ENCODE data around the gene FAM9A. TPM values are rescaled to one million over a fixed set of nuclear protein-coding genes. Genes with fewer than 3 reads are reported as not detected.

The FAM9A gene
- total RNA-seq, 1 donor from 2014 or later, result not detected

DNA sequence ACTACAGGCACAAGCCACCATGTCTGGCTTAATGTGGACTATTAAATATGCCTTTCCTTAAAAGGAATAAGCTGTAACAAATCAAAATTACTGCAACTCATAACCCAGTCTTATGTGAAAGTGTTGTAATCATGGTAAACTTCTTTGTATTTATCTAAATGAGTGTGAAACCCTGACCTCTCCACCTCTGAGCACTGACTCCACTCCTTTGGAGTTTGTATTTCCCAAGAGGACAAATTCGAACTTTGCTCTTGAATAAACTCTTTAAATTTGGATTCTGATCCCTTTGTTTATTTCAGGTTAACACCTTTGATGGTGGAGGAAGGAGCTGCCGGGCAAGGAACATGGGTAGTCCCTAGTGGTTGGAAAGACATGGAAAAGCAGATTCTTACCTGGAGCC is 48.3 kb upstream of the FAM9A start:
- H3K79me2 ChIP-seq (ENCODE audit: insufficient read depth, low read length), result no peaks in the 10 kb centered on the region
- H3K27me3 ChIP-seq (ENCODE audit: insufficient read depth, low read length), result no peaks in the 10 kb centered on the region
- H3K9me3 ChIP-seq (ENCODE audit: insufficient read depth, low read depth, low read length), result no peaks in the 10 kb centered on the region
- TF ChIP-seq, protein P1, sequence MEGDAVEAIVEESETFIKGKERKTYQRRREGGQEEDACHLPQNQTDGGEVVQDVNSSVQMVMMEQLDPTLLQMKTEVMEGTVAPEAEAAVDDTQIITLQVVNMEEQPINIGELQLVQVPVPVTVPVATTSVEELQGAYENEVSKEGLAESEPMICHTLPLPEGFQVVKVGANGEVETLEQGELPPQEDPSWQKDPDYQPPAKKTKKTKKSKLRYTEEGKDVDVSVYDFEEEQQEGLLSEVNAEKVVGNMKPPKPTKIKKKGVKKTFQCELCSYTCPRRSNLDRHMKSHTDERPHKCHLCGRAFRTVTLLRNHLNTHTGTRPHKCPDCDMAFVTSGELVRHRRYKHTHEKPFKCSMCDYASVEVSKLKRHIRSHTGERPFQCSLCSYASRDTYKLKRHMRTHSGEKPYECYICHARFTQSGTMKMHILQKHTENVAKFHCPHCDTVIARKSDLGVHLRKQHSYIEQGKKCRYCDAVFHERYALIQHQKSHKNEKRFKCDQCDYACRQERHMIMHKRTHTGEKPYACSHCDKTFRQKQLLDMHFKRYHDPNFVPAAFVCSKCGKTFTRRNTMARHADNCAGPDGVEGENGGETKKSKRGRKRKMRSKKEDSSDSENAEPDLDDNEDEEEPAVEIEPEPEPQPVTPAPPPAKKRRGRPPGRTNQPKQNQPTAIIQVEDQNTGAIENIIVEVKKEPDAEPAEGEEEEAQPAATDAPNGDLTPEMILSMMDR (IDR thresholded peaks at IDR 0.05; ENCODE audit: insufficient read depth, low read depth, low read length), result no peak
- no peak for TF ChIP-seq EZH2 (IDR thresholded peaks at IDR 0.05; ENCODE audit: insufficient read depth, low read length)
- no peak overlapping the region for H3K4me3 Mint-ChIP-seq (ENCODE audit: unreplicated experiment)
- H3K27ac Mint-ChIP-seq (ENCODE audit: unreplicated experiment), result no peak overlapping the region
- H3K9ac ChIP-seq (ENCODE audit: low read length), result no peak overlapping the region
- FAIRE-seq (no peak), DNase-seq (ENCODE audit: low read depth) (no peak)
- no peak overlapping the region for H3K4me3 ChIP-seq (ENCODE audit: insufficient read depth, low read depth, low read length)
- H3K27ac ChIP-seq (ENCODE audit: low read depth, low read length), result no peak overlapping the region
- peak overlapping the region; percentile 79 for H3K4me2 ChIP-seq (ENCODE audit: low read length)
- H3K36me3 Mint-ChIP-seq (ENCODE audit: low read depth, unreplicated experiment), result no peaks in the 10 kb centered on the region
- no peaks in the 10 kb centered on the region for H3K9me3 Mint-ChIP-seq (ENCODE audit: unreplicated experiment)
- no peak overlapping the region for H2AFZ ChIP-seq (ENCODE audit: low read depth, low read length)
- peaks cover 14% of the 10 kb centered on the region for H3K4me1 Mint-ChIP-seq (ENCODE audit: low read depth, unreplicated experiment)
- peaks cover 3% of the 10 kb centered on the region for H3K27me3 Mint-ChIP-seq (ENCODE audit: low read depth, unreplicated experiment)
- no peaks in the 10 kb centered on the region for H3K36me3 ChIP-seq (ENCODE audit: insufficient read depth, low read length)
- H3K4me1 ChIP-seq (ENCODE audit: insufficient read depth, low read length), result peaks cover 19% of the 10 kb centered on the region
- H4K20me1 ChIP-seq (ENCODE audit: insufficient read depth, low read length), result no peaks in the 10 kb centered on the region

DNA sequence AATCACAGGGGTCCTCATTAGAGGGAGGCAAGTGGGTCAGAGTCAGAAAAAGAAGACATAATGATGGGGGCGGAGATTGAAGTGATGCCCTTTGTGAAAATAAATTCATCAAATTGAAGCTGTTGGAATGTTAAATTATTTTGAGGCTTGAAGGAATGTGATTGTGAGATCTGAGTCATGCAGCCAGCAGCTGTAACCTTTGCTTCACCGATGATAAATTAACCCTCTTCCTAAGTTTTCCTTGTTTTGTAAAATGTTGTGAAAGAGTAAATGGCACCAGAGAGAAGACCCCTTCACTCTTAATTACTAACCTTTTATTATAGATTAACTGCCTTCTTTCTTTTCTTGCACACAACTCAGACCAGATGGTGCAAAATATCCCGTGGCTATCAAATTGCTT is 47.7 kb upstream of the FAM9A start:
- Mint-ChIP-seq H3K36me3 (ENCODE audit: low read depth, unreplicated experiment) (no peaks in the 10 kb centered on the region), H3K27me3 (ENCODE audit: low read depth, unreplicated experiment) (peaks cover 3% of the 10 kb centered on the region), H3K4me3 (ENCODE audit: unreplicated experiment) (no peak overlapping the region), H3K4me1 (ENCODE audit: low read depth, unreplicated experiment) (peaks cover 14% of the 10 kb centered on the region), H3K27ac (ENCODE audit: unreplicated experiment) (no peak overlapping the region), H3K9me3 (ENCODE audit: unreplicated experiment) (no peaks in the 10 kb centered on the region)
- no peaks in the 10 kb centered on the region for H4K20me1 ChIP-seq (ENCODE audit: insufficient read depth, low read length)
- no peaks in the 10 kb centered on the region for H3K27me3 ChIP-seq (ENCODE audit: insufficient read depth, low read length)
- H3K79me2 ChIP-seq (ENCODE audit: insufficient read depth, low read length), result no peaks in the 10 kb centered on the region
- no peak overlapping the region for H3K4me3 ChIP-seq (ENCODE audit: insufficient read depth, low read depth, low read length)
- no peaks in the 10 kb centered on the region for H3K36me3 ChIP-seq (ENCODE audit: insufficient read depth, low read length)
- peaks cover 19% of the 10 kb centered on the region for H3K4me1 ChIP-seq (ENCODE audit: insufficient read depth, low read length)
- no peak overlapping the region for H3K9ac ChIP-seq (ENCODE audit: low read length)
- H3K9me3 ChIP-seq (ENCODE audit: insufficient read depth, low read depth, low read length), result no peaks in the 10 kb centered on the region
- FAIRE-seq (peak; percentile 88), DNase-seq (ENCODE audit: low read depth) (peak; percentile 72)
- TF ChIP-seq EZH2 (IDR thresholded peaks at IDR 0.05; ENCODE audit: insufficient read depth, low read length), result no peak
- TF ChIP-seq, protein P1 (IDR thresholded peaks at IDR 0.05; ENCODE audit: insufficient read depth, low read depth, low read length), result no peak
- H3K27ac ChIP-seq (ENCODE audit: low read depth, low read length), result peak overlapping the region; percentile 1
- H2AFZ ChIP-seq (ENCODE audit: low read depth, low read length), result no peak overlapping the region
- peak overlapping the region; percentile 79 for H3K4me2 ChIP-seq (ENCODE audit: low read length)

DNA sequence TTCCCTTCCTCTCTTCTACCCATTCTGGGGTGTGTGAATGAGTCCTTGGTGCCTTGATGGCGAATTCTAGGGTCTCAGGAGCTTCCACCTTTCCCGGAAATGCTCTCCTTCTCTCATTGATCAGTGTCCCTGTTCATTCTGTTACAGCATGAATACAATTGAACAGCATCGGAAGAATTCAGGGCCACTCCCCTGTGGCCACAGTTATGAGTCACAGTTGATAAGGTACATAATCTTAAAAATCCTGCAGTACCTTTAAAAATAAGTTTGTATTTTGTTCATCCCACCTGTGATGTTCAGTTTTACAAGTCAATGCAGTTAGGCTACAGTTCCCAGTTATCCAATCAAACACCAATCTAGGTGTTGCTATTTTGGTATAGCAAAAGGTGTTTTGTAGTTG is 47.3 kb upstream of the FAM9A start:
- Histone ChIP-seq H3K9me3 (ENCODE audit: insufficient read depth, low read depth, low read length) (no peaks in the 10 kb centered on the region), H3K27me3 (ENCODE audit: insufficient read depth, low read length) (no peaks in the 10 kb centered on the region), H3K36me3 (ENCODE audit: insufficient read depth, low read length) (no peaks in the 10 kb centered on the region), H2AFZ (ENCODE audit: low read depth, low read length) (no peak overlapping the region), H3K4me1 (ENCODE audit: insufficient read depth, low read length) (peaks cover 19% of the 10 kb centered on the region), H3K4me3 (ENCODE audit: insufficient read depth, low read depth, low read length) (no peak overlapping the region), H4K20me1 (ENCODE audit: insufficient read depth, low read length) (no peaks in the 10 kb centered on the region), H3K4me2 (ENCODE audit: low read length) (peak overlapping the region; percentile 79), H3K9ac (ENCODE audit: low read length) (no peak overlapping the region), H3K27ac (ENCODE audit: low read depth, low read length) (peak overlapping the region; percentile 1), H3K79me2 (ENCODE audit: insufficient read depth, low read length) (no peaks in the 10 kb centered on the region)
- H3K27me3 Mint-ChIP-seq (ENCODE audit: low read depth, unreplicated experiment), result peaks cover 3% of the 10 kb centered on the region
- no peaks in the 10 kb centered on the region for H3K9me3 Mint-ChIP-seq (ENCODE audit: unreplicated experiment)
- DNase-seq (ENCODE audit: low read depth) (no peak), FAIRE-seq (peak; percentile 86)
- TF ChIP-seq, protein P1 (IDR thresholded peaks at IDR 0.05; ENCODE audit: insufficient read depth, low read depth, low read length), result no peak
- TF ChIP-seq EZH2 (IDR thresholded peaks at IDR 0.05; ENCODE audit: insufficient read depth, low read length), result no peak
- no peak overlapping the region for H3K27ac Mint-ChIP-seq (ENCODE audit: unreplicated experiment)
- H3K4me1 Mint-ChIP-seq (ENCODE audit: low read depth, unreplicated experiment), result peaks cover 14% of the 10 kb centered on the region
- H3K36me3 Mint-ChIP-seq (ENCODE audit: low read depth, unreplicated experiment), result no peaks in the 10 kb centered on the region
- no peak overlapping the region for H3K4me3 Mint-ChIP-seq (ENCODE audit: unreplicated experiment)

Measured in astrocyte (in vitro differentiated cells and primary cell).